Ishikawa (cell line): ENCODE data around the gene HYAL1.

ENCODE experiments used
- EP300 ChIP-seq: IDR thresholded peaks from 2 replicates; pipeline ENCODE4 v1.6.1; 2012; ENCODE audit warnings: borderline replicate concordance
- RAD21 ChIP-seq: IDR thresholded peaks from 2 replicates; pipeline ENCODE4 v1.6.1; 2012; ENCODE audit warnings: low read depth

DNA sequence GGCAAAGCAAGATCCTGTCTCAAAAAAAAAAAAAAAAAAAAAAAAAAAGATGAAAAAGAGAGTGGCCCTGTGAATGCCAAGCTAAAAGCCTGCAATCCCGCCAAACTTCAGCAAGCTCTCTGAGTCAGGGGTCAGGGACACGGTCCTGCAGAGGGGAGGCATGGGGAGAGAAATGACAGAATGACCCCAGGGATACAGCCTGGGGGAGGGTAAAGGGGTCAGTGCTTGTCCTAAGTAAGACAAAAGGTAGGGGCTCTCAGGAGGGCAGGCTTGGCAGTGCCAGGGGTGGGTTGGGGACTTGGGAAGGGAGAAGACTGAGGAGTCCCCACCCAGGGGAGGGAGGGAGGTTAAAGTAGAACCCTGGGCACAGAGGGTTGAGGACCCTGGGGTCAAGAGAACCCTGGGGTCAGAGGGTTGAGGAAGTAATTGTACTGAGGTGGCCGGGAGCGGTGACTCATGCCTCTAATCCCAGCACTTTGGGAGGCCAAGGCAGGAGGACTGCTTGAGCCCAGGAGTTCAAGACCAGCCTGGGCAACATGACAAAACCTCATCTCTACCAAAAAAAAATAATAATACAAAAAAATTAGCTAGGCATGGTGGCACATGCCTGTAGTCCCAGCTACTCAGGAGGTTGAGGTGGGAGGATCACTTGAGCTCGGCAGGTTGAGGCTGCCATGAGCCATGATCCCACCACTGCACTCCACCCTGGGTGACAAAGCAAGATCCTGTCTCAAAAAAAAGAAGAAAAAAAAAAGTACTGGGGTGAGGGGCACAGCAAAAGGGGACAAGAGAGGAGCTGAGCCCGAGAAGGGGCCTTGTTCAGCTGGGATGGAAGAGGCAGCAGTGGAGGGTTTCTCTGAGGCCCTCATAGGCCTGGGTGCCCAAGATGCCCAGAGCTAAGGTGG lies 39.6 kb downstream of the HYAL1 start:
- TF ChIP-seq RAD21 (no peak), EP300 (no peak)
